ENCODE results near the gene ARHGAP6.

DNA sequence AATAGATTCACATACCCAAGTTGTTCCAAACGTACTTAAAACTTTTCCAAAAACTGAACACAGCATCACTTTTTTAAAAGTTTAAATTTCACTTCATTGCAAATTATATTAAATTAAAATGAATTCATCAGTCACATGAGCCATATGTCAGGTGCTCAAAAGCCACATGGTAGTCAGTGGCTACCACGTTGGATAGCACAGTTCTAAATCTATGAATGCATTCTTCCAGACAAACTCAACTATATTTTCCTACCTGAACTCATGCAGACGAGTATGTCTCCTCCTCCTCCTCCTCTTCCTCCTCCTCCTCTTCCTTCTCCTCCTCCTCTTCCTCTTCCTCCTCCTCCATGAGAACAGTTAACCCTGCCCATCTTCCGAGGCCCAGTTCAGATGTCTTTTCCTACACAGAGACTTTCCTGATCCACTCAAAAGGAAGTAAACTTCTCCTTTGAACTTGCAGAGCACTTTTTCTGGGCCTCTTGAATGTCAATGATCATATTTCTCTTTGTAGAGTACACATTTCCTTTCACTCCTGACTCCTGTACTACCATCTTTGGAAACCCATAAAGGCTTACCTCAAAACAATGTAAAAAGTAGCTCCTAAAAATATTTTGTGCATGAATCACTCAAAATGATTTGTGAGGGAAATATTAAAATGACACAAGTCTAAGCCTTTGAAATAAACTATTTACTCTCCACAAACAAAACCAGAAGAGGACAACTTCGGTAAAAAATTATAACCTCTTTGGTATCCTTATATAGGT lies 199.9 kb downstream of the ARHGAP6 start:
- no peak for TF ChIP-seq YY1 (IDR thresholded peaks at IDR 0.05; ENCODE audit: insufficient read depth, insufficient read length)
- no peak for TF ChIP-seq ZNF274 (IDR thresholded peaks at IDR 0.05; ENCODE audit: low read depth, low read length)
- TF ChIP-seq SUZ12 (IDR thresholded peaks at IDR 0.05; ENCODE audit: extremely low read depth, insufficient read depth, insufficient read length): no peak
